KMS-11 (cell line): ENCODE data around the gene ZNF446.

Experiments
- H2AFZ ChIP-seq: fragments of 200-600 bp; sonication (generic); 2 replicates; pipeline ENCODE4 v1.6.1; 2016; ENCODE audit warnings: antibody characterized with exemption, mixed run types, low read depth
- H3K27ac ChIP-seq: fragments of 200-600 bp; sonication (generic); 2 replicates; pipeline ENCODE4 v1.6.1; 2016; ENCODE audit warnings: mild to moderate bottlenecking, mixed run types
- H3K27me3 ChIP-seq: fragments of 200-600 bp; sonication (generic); 2 replicates; pipeline ENCODE4 v1.6.1; 2017; ENCODE audit warnings: mild to moderate bottlenecking, low read depth, mixed run types, moderate library complexity; ENCODE audit not compliant: insufficient read depth
- H3K36me3 ChIP-seq: fragments of 200-600 bp; sonication (generic); 2 replicates; pipeline ENCODE4 v1.6.1; 2017; ENCODE audit warnings: mild to moderate bottlenecking, mixed run types; ENCODE audit not compliant: insufficient read depth
- H3K4me1 ChIP-seq: fragments of 200-600 bp; sonication (generic); 2 replicates; pipeline ENCODE4 v1.6.1; 2016; ENCODE audit warnings: mild to moderate bottlenecking, low read depth, mixed run types; ENCODE audit not compliant: poor library complexity, severe bottlenecking
- H3K4me2 ChIP-seq: fragments of 200-600 bp; sonication (generic); 2 replicates; pipeline ENCODE4 v1.7.0; 2016; ENCODE audit warnings: mild to moderate bottlenecking, mixed run types
- H3K4me3 ChIP-seq: fragments of 200-600 bp; sonication (generic); IDR thresholded peaks from 2 replicates; pipeline ENCODE4 v1.6.1; 2017; ENCODE audit warnings: low read depth, low read length, mixed read lengths; ENCODE audit not compliant: insufficient read depth
- H3K79me2 ChIP-seq: fragments of 200-600 bp; sonication (generic); 2 replicates; pipeline ENCODE4 v1.6.1; 2016; ENCODE audit warnings: low read depth, mixed run types; ENCODE audit not compliant: insufficient read depth
- H3K9ac ChIP-seq: fragments of 200-600 bp; sonication (generic); 2 replicates; pipeline ENCODE4 v1.6.1; 2016; ENCODE audit warnings: mild to moderate bottlenecking, mixed run types
- H4K20me1 ChIP-seq: fragments of 200-600 bp; sonication (generic); 2 replicates; pipeline ENCODE4 v1.6.1; 2016; ENCODE audit warnings: mild to moderate bottlenecking, mixed run types; ENCODE audit not compliant: insufficient read depth
- CTCF ChIP-seq: fragments of 200-600 bp; sonication (generic); conservative IDR thresholded peaks from 2 replicates; pipeline ENCODE4 v1.6.1; 2017; ENCODE audit warnings: low read depth, mild to moderate bottlenecking, antibody characterized with exemption, low read length, moderate library complexity, mixed read lengths

ZNF446 gene

GRCh38 chr19:58521651-58522050 is 45.5 kb downstream of the ZNF446 start:
- H3K27ac ChIP-seq = no peak overlapping the region
- no peak overlapping the region for H3K9ac ChIP-seq
- H3K4me2 ChIP-seq = no peak overlapping the region
- H3K36me3 ChIP-seq = no peaks in the 10 kb centered on the region
- peaks cover 14% of the 10 kb centered on the region; the same call in 1 of the 2 replicates for H3K79me2 ChIP-seq
- no peaks in the 10 kb centered on the region for H3K27me3 ChIP-seq
- TF ChIP-seq CTCF = no peak
- no peak overlapping the region for H2AFZ ChIP-seq
- no peaks in the 10 kb centered on the region for H4K20me1 ChIP-seq
- H3K4me1 ChIP-seq = peaks cover 10% of the 10 kb centered on the region
- no peak overlapping the region for H3K4me3 ChIP-seq

GRCh38 chr19:58522709-58523108 is 46.6 kb downstream of the ZNF446 start:
- H3K4me2 ChIP-seq = no peak overlapping the region
- no peaks in the 10 kb centered on the region for H3K36me3 ChIP-seq
- H2AFZ ChIP-seq = no peak overlapping the region
- no peaks in the 10 kb centered on the region for H4K20me1 ChIP-seq
- no peak overlapping the region for H3K27ac ChIP-seq
- H3K79me2 ChIP-seq = peaks cover 9% of the 10 kb centered on the region; the same call in 1 of the 2 replicates
- H3K4me1 ChIP-seq = peaks cover 10% of the 10 kb centered on the region
- H3K4me3 ChIP-seq = no peak overlapping the region
- no peaks in the 10 kb centered on the region for H3K27me3 ChIP-seq
- no peak for TF ChIP-seq CTCF
- H3K9ac ChIP-seq = no peak overlapping the region

DNA sequence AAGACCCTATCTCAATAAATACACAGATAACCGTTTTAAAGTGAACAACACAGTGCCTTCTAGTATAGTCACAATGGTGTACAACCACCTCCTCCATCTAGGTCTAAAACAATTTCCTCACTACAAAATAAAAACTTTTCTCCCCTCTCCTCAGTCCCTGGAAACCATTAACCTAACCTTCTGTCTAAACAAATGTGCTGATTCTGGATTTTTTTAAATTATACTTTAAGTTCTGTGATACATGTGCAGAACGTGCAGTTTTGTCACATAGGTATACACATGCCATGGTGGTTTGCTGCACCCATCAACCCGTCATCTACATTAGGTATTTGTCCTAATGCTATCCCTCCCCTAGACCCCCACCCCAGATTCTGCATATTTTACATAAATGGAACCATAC is 53.3 kb downstream of the ZNF446 start:
- H2AFZ ChIP-seq = no peak overlapping the region
- TF ChIP-seq CTCF = no peak
- no peaks in the 10 kb centered on the region for H4K20me1 ChIP-seq
- H3K9ac ChIP-seq = no peak overlapping the region
- no peak overlapping the region for H3K4me2 ChIP-seq
- no peaks in the 10 kb centered on the region for H3K79me2 ChIP-seq
- no peaks in the 10 kb centered on the region for H3K36me3 ChIP-seq
- H3K27me3 ChIP-seq = peaks cover 57% of the 10 kb centered on the region
- H3K4me1 ChIP-seq = no peaks in the 10 kb centered on the region
- H3K4me3 ChIP-seq = no peak overlapping the region
- H3K27ac ChIP-seq = no peak overlapping the region
